SW480 (cell line): ENCODE data around the gene OPCML.

Source experiments
- DNase-seq: peaks from one replicate; pipeline ENCODE4 v3.0.0-alpha.2; 2016; ENCODE audit warnings: low spot score

Gene OPCML

DNA sequence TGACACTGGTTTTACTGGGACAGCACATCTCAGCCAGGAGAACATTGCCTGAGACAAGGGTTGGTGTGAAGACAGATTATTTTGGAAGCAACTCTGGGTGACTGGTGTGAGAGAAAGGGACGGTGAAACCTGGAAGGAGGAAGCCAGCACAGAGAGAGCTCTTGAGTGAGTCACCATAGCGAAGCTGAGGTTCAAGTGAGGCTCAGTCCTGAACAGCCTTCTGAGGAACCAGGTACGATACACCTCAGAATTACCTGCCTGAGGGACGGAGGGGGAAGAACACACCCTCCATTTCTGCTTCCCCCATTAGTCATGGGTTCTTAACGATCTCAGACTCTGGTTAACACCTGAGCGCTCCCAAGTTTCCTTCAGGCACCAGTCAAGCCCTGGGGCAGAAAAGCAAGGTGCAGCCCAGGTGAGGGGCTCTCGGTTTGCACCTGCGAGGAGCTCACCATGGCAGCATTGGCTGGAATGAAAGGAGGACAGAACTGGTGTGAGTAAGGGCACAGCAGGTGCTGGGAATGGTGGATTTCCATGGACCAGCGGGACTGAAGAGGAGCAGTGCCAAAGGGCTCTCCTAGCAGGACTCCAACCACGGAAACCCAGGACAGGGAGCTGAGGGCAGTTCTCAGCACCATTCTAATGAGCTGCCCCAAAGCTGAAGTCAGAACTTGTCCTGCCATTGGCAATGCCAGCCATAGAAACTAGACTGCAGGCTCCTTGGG is 459.3 kb downstream of the OPCML start:
- no peak for DNase-seq

DNA sequence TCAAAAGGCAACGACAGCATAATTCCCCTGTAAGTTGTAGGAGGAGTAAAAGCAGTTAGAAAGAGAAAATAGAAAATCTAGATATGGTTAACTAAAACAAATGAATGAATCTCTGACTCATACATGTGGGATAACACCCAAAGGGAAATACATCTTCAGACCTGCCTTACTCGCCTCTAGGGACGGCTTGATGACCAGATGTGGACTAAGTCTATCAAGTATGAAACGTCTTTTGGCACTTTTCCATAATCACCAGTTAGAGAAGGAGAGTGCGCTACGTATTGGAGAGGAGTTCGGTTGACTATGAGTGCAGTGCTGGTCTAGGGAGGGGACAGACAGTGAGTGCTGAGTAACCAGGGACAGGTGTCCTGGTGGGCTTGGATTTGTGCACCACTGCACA is 459.9 kb downstream of the OPCML start:
- no peak for DNase-seq

DNA sequence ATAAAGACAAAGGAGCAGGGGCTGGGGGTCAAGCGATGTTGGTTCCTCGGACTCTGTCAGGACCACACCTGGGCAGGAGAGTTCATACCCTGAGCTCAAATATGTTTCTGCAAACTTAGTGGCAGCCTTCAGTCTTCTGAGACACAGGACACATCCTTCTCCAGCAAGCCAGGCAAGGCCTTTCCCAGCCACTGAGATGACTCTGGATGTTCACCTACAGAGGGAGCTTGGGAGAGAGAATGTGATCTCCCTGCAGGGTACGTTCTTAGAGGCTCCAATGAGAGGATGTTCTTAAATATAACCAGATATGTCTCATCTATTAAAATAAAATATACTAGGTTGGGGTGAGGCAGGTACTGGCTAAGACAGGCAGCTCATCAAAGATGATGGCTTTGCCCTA is 461.5 kb downstream of the OPCML start:
- no peak for DNase-seq

DNA sequence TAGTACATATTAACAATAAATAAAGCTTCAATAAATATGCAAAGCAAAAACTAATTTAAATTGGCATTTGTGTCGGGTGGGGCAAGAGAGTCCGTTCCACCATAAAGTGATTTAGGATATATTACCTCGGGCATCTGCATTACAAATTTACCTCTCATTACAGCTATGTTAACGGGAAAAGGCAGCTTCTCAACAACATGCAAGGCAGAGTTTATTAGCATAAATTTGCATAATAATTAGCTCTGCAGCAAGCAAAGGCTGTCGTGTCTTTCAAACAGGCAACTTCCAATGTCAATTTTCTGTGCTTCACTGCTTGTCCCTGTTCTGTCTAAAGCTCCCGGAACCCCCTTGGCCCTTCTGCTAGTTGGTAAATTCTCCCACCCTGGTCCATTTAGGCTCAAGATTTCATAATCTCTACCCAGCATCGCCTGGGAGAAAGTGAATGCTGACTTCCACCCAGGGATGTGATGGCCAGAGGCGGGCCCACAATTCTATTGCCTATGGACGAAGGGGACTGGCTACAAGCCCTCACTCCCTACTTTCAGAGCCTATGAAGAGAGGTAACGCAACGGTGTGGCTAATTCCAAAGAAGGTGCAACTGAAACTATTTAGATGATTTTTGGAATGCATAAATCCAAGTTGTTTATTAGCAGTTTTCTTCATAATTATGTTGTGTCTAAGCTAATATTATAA is 462.1 kb downstream of the OPCML start:
- no peak for DNase-seq

DNA sequence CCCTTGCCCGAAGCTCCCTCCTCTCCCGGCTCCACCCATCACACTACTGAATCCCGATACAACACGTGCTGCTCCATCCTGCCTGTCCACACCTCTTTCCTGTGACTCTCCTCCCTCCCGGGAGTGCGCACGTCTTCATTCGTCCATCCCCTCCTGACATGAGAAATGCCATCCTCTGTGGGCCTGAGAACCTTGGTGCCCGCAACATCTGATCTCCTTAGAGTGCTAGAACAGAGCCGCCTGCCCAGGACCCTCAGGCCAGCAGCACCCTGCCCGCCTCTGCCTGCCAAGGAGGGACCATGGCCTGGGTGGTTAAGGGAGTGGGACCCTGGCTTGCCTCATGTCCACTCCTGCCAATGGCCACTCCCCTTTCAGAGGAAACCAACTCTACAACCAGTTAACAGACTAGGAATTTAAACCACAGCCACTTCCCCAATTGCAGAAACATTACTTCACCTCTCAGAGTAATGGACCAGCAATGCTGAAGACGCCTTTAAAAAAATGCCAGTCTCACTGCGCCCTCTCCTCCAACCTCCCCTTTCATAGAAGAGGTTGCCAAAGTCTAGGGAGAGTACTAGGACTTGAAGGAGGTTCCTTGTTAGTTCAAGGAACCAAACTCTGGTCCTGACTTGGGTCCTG is 466.3 kb downstream of the OPCML start:
- DNase-seq = no peak

DNA sequence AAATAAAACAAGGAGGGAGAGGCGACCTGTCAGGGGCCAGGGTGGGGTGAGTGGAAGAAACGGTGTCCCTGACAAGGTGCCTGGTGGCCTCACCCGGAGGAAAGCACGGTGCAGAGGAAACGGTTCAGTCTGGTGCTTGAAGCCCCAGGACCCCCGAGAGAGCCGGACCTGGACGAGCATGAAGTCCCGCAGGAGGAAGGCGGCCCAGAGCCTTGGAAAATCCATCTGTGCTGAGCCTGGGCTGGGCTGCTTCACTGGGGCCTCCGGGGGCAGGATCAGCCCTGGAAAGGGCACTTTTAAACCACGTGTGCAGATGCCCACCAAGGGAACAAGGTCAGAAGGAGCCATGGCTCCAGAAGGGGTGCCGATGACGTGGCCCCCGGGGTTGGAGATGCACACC is 467.3 kb downstream of the OPCML start:
- DNase-seq = no peak

DNA sequence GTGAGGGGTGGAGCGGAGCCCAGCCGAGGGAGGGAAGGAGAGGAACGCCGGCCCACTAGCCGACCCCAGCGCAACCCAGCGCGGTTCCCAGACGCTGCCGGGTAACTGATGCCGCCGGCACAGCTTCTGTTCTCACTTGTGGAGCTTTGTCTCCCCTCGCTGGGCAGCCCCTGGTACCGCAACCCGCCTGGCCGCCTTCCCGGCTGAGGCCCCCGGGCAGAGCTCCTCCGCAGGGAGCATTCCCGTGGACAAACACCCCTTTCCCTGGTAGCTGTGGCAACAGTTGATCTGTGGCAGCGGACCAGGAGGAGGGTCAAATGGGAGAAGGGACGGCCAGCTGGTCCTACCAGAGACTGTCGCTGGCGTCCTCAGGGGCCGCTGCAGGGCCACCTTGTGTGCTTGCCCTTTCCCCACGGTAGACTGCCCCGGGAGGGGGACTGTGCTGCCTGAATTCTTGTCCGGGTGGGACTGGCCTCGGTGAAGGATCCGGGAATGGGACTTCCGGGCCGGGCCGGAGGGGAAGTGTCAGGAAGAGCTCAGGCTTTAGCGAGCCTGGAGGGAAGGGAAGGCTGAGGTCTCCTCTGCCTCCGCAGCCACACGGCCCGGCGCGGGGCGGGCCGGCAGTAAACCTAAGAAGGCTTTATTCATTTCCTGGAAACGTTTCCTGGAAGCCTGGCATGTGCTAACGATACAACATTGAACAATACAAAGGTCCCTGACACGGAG is 468.0 kb downstream of the OPCML start:
- DNase-seq = no peak

DNA sequence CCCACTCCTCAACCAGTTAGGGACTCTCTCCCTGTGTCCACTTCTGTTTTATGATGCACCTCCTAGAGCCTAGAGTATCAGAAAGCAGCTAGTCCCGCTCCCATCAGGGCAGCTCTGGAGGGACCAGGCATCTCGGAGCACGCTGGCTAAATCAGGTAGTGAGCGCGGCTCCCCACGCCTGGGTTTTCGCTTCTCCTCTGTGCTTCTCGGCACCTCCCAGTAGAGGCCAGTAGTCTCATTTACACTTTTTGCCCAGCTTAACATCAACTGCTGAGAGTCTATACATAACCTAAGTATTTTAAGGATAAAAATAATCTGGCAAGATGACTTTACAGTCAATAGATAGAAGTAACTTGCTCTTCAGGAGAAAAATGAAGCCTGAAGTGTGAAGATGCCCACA is 473.8 kb downstream of the OPCML start:
- no peak for DNase-seq

DNA sequence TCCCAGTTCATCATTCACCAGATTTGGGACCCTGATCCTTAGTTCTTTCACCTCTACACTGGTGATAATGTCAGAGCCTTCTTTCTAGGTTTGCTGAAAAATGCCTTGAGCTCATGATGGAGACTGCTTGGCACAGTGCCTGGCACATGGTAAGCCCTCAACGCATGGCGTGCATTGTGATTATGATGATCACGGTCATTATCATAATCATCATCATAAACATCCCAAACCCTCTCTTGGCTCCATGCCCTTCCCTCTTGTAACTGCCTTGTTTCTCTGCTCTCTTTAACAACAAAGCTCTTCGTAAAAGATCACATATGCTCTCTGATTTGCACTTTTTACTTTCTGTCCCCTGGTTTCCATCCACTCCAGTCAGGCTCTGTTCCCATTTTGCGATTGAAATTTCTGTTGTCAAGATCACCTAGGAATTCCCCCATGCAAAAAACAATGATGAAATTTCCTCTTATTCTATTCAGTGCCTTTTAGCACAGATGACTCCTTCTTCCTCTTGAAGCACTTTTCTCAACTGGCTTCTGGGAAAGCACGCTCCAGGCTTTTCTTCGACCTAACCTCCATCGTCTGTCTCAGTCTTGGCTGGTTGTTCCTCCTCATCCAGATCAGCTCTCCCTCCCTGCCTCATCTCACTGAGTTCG is 479.1 kb downstream of the OPCML start:
- DNase-seq = no peak

DNA sequence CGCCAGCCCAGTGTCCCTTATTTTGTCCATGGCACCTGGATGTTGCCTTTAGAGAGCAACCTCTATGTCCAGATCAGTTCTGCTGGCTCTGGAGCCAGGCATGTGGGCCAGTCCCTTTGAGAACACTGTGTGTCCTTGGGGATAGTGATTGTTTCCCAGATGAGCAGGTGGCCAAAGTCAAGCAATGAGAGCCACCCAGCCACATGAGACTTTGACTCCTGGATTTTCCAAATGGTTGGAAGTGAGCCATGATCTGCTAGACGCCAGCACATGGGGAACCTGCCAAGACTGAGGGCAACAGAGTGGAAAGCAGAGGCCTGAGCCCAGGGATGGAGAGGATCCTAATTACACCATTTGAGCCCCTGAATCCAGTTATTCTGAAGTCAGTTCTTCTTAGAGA is 479.8 kb downstream of the OPCML start:
- DNase-seq = no peak

DNA sequence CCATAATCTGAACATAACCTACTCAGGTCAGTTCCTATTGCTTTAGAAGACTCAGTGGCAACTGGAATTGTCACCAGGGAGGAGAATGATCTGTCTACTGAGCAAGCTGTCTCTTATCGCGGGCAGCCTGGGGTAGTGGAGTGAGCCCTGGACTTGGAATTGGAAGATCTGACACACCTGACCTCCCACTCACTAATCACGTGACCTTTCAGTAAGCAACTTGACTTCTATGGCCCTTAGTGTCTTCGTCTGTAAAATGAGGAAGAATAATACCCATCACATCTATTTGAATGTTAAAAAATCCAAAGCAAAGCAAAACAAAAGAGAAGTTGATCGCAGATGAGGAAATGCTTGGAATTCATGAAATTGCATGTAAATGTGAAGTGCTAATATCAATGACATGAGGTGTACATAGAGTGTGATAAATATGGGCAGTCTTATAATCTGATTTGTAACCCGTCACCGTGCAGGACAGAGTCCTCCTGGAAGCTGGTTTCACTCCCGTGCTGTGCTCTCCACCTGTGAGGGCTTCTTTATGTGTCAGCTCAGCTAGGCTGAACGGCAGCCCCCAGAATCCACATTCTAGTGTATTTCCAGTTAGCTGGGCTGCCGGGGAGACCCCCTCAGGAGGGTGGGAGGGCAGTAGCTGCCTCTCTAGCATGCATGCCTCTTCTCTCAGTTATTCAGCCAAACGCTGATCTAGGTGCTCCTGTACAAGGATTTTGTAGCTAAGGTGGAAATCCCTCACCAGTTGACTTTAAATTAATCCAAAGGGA is 482.9 kb downstream of the OPCML start:
- no peak for DNase-seq

DNA sequence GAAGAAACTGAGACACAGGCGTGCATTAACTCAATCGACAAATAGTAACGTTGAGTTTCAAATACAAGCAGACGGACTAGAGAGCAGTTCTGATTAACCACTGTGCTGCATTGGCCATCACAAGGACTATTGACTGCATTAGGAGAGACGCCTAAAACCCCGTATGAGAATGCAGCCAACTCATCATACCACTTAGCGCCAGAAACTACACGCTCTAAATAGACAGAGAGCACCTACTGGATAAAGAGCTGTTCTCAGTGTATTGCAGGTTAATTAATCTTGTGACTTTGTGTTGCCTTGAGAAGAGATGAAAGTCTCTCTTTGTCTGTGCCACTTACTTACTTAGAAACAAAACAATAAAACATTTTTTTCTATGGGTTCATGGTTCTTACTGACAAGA is 484.0 kb downstream of the OPCML start:
- DNase-seq = no peak

DNA sequence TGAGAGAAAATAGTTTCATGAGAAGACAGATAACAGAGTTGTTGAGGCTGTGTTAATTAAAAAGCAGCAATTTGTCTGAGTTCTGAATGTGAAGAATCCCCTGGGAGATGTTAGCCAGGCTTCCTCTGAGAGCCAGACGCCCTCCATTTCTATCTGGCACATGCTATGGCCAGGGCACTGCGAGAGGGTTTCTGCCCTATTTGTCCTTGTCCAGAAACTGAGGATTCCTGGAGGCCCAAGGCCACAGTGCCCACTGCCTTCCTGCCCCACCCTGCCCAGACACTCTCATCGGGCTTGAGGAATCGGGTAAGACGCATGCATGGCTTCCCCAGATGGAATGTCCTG is 484.6 kb downstream of the OPCML start:
- DNase-seq = no peak

DNA sequence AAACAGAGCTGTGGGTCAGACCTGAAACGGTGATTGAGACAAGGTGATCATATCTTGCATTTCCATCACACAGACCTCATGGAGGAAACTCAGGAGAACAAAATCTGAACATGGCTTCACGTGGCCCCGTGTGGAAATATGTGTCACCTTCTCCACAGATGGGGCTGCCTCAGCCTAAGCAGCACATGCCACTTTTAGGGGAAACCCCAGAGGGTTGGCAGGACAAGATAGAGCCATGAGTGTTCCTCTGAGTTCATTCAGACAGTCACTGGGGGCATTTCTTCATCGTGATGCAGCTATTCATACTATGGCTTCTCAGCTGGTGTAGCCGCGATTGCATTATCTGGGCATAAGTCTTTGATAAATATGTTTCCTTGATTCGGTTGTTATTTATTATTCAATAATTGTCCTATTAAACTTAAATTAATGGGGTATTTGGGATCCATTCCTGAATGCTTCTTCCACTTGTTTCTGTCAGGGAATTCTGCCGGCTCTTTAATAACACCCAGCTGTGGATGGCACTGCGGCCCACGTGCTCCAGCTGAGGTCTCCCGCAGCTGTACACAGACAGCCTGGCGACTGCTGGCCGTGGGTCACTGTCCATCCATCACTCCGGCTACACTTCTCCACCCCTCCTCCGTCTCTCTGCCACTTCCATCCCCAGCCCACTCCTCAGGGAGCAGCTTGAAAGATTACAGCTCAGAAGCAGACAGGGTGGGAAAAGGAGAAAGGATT is 485.1 kb downstream of the OPCML start:
- DNase-seq = no peak

DNA sequence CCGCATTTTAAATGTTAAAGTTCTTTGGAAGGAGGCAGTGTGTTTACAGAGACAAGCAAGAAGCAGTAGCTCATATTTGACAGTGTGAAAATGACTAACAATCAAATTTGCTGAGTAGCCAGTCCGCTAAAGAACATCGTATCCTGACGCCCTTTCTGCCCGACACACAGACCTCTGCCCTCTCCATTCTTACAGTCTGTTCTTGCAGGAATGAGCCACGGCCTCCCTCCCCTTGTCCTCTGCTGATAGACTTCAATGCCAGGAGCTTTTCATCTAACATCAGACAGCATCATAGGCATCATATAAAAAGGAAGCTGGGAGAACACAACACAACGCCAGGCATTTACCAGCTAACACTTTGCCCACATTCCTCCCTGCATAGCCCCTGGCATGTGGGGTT is 486.0 kb downstream of the OPCML start:
- DNase-seq = no peak

DNA sequence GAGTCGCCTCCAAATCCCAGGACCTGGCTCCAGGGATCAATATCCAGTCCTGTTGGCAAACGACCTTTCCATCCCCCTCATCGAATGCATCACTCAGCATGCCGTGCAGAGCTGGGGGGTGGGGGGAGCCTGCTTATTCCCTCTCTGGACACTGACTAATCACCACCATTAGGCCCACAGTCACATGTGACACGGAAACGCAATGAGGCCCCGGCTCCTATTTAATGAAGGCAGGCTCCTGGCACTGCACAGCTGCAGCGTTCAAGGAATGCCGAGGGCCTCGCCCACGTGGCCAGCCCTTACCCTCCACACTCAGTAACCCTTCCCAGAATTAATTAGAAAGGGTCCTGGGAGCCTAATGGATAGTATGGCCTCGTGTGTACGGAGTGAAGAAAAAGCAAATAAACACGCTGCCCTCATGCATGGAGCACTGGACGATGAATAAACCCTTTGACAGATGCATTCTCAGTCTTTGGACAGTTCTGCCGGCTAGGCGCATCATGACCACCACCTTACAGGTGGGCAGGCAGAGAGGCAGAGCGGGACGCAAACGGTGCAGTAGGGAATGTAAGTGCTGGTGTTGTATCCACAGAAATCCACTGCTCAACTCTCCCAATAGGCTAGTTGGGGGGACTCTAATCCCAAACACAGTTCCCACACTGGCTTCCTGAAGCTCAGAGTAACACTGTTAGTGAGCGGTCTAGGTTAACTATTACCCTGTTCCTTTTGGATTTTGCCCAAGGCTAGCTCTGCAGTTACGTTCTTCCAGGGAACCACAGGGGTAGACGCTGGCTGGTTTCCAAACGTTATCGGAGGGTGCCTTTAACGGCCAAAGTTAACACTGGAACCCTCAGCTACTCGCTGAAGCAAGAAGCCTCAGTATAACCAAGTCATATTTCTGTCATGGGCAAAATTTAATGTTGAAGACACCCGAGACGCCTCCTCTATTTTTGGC is 490.1 kb downstream of the OPCML start:
- no peak for DNase-seq

DNA sequence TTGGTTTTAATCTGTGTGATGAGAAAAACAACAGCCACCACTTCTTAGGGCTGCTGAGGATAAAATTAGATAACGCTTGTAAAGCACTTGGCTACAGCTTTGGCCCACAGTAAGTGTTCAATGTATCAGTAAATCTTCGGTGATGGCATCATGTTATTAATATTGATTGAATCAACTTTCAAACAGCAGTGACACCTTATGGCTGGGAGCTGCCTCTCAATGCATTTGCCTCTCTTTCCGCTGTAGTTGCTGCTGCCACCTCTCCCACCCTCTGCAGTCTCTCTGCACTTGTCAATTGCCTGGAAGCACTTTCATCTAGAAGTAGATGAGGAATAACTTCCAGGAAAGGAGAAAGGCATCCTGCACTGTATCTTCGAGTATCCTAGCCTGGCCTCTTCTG is 491.1 kb downstream of the OPCML start:
- DNase-seq = no peak

DNA sequence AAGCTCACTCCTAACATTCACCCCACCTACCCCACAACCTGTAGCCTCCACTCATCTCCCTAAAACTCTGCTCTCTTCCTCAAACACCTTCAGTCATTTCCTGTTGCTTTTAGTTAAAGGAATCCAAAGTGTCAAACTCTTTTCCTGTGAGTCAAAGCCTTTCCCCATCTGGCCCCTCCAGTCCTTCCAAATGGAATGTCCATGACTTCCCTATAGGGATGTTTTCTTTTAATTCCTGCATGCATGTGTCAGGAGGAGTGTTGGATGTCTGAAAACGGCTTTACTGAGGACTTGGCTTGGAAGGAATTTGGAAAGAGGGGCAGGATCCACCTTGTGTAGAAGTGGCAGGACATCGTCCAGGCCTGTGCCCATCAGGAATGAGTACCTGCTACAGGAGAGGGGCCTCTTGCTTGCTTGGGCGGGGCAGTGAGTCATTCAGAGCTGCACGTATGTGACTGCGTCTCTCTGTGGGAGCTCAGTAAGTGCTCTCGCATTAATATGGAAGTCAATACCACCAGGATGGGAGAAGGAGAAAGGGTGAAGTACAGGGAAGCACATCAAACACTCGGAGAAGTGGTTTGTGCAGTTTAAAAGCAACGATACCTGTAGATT is 491.9 kb downstream of the OPCML start:
- DNase-seq = peak; percentile 51

DNA sequence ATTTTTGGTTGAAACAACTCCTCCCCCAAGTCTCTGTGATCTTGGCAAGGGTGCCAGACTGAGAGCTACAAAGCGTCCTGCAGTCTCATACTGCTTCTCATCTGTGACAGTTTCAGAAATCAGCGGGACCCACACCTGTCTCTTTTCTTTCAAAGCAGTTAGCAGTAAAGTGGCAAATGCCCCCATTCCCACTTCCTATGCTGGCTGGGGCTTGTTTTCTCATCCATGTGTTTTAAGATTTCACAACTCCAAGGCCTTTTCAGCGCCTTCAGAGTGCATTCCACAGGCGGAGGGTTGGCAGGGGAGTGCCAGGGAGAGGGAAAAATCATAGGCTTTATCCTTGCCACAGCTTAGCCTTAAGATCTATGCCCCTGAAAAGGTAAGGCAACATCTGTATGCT is 493.5 kb downstream of the OPCML start:
- DNase-seq = no peak
